A549 (cell line): ENCODE results near the gene SMARCA4.

Experiments
- MAFK ChIP-seq: fragments of 450-650 bp; IDR thresholded peaks from 2 replicates; pipeline ENCODE4 v1.6.1; 2014; ENCODE audit not compliant: partially characterized antibody
- POLR2AphosphoS2 ChIP-seq: conservative IDR thresholded peaks from 2 replicates; pipeline ENCODE4 v1.6.1; 2012; ENCODE audit warnings: low read length, improper control_type of control experiment, inconsistent platforms
- SREBF2 ChIP-seq: fragments of 450-650 bp; IDR thresholded peaks from 2 replicates; pipeline ENCODE4 v1.6.1; 2014; ENCODE audit warnings: mild to moderate bottlenecking, moderate library complexity

GRCh38 chr19:11044431-11044830 lies 83.6 kb downstream of the SMARCA4 start:
- TF ChIP-seq SREBF2 (no peak), POLR2AphosphoS2 (no peak), MAFK (no peak)
